Measurements from ENCODE around the gene ZBTB20.

DNA sequence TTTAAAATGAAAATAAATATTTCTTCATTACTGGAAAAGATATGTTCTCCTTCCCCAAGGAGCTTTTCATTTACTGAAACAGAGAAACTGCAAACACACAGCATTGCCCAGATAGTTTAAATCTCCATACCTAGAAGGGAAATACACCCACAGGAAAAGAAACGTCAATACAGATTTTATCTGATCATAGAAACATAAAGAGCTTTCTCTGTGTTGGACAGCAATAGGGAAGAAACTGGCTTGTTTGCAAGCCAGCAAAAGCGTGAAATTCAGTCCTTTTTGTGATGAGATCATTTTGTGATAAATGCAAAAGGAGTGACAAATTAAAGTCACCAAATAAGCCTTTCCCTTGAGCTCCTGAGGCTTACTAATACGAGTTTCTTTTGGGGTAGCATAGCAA lies 455.2 kb downstream of the ZBTB20 start:
- TF ChIP-seq EP300 (IDR thresholded peaks at IDR 0.05) (no peak), POLR2A (IDR thresholded peaks at IDR 0.05; ENCODE audit: low read depth) (no peak), POLR2AphosphoS5 (IDR thresholded peaks at IDR 0.05) (no peak)
- TF ChIP-seq, protein P1, sequence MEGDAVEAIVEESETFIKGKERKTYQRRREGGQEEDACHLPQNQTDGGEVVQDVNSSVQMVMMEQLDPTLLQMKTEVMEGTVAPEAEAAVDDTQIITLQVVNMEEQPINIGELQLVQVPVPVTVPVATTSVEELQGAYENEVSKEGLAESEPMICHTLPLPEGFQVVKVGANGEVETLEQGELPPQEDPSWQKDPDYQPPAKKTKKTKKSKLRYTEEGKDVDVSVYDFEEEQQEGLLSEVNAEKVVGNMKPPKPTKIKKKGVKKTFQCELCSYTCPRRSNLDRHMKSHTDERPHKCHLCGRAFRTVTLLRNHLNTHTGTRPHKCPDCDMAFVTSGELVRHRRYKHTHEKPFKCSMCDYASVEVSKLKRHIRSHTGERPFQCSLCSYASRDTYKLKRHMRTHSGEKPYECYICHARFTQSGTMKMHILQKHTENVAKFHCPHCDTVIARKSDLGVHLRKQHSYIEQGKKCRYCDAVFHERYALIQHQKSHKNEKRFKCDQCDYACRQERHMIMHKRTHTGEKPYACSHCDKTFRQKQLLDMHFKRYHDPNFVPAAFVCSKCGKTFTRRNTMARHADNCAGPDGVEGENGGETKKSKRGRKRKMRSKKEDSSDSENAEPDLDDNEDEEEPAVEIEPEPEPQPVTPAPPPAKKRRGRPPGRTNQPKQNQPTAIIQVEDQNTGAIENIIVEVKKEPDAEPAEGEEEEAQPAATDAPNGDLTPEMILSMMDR (IDR thresholded peaks at IDR 0.05): no peak

All from esophagus muscularis mucosa (tissue), 4 donors.